HG03460 (cell line): Measurements from ENCODE around the gene DSTYK.
"Not testable (repeated sequence)": the region's sequence is repeated elsewhere in the genome, so short reads cannot be mapped to it uniquely, and the experiment has no call there.

Experiments used
- ATAC-seq: cut with Tn5 transposase; IDR thresholded peaks from one replicate; pipeline ENCODE4 v1.9.1; 2021; ENCODE audit not compliant: unreplicated experiment

Gene DSTYK

DNA sequence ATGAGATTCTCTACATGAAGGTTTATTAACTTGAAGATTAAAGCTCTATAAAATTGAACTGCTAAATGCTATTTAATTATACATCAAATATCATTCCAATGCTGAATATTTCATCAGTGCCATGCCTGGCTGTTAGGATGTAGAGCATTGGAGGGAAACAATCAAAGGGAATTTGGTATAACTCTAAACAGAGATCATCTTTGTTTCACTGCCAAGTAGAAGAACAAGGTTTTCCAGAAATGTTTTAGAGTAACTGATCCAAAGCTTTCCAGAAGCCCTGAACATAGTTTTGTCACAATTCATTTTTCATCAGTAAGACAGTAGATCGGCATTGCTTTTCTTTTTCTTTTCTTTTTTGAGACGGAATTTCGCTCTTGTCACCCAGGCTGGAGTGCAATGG lies 5.9 kb upstream of the DSTYK start:
- ATAC-seq, result no peak

DNA sequence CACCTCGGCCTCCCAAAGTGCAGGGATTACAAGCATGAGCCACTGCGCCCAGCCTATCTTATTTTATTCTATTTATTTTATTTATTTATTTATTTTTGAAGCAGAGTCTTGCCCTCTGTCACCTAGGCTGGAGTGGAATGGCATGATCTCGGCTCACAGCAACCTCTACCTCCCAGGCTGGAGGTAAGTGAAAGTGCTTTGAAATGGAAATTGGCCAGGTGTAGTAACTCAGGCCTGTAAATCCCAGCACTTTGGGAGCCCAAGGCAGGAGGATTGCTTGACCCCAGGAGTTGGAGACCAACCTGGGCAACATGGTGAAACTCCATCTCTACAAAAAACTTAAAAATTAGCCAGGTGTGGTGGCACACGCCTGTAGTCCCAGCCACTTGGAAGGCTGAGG lies 5.1 kb upstream of the DSTYK start:
- ATAC-seq, result no peak

DNA sequence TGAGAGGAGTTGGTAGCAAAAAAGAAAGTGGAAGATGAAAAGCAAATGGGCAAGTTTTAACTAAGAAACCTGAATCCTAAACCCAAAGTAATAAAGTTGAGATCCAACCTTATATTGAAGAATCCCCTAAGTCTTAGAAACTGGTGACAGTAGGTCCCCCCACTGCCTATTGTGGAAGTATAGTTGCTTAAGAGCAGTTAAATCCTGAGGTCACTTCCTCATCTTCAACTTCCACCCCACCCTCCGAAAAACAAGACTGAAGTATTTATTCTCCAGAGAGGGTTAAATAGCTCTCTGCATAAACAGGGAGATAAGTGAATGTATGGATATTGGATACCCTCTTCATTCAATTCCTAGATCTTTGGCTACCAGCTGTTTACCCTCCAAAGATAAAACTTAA lies 3.3 kb upstream of the DSTYK start:
- ATAC-seq, result no peak

DNA sequence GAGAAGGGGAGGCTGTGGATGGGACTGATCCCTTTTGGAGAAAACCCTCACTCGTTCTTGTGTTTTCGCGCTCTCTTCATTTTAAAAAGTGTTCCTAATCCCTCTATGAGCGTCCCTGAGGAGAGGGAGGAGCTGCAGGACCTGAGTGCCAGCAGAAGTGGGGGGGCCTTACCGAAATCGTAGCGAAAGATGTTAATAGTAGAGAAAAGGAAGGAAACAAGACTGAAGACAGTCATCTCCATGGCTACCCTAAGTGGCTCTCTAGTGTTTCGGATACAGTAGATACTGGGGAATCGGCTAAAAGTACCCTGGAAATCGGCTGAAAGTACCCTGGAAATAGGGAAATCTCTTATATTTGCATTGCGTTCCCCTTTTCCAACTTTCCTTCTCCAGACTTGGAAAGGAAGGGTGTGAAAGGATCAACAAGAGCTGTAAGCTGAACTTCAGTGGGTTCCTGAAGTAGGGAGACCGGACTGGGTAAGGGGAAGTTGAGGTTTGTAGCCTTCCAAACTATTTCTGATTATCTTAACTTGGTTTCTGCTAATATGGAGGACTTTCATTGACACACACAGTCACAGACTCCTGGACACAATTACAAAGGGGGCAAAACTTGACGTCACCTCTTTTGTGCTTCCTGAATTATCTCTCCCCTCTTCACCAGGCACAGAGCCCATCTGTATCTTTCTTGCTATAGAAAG lies 486 bp upstream of the DSTYK start:
- ATAC-seq, result peak; percentile 28

GRCh38 chr1:205210756-205211168 lies 740 bp downstream of the DSTYK start:
- ATAC-seq, result peak; percentile 10

GRCh38 chr1:205208811-205209210 lies 2.7 kb downstream of the DSTYK start:
- ATAC-seq, result no peak

- no peak for ATAC-seq
Observed at GRCh38 chr1:205205055-205205454, 6.4 kb downstream of the DSTYK start.

- ATAC-seq, result no peak
Observed at GRCh38 chr1:205204552-205204951, 7.0 kb downstream of the DSTYK start.

DNA sequence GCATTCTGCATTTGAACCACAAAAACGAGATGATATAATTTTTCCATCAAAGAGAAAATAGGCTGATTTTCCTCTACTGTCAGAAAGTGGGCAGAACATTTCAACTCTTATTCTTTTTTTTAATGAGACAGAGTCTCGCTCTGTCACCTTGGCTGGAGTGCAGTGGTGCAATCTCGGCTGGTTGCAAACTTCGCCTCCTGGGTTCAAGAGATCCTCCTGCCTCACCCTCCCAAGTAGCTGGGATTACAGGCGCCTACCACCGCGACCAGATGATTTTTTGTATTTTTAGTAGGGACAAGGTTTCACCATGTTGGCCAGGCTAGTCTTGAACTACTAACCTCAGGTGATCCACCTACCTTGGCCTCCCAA lies 11.6 kb downstream of the DSTYK start:
- ATAC-seq, result no peak

DNA sequence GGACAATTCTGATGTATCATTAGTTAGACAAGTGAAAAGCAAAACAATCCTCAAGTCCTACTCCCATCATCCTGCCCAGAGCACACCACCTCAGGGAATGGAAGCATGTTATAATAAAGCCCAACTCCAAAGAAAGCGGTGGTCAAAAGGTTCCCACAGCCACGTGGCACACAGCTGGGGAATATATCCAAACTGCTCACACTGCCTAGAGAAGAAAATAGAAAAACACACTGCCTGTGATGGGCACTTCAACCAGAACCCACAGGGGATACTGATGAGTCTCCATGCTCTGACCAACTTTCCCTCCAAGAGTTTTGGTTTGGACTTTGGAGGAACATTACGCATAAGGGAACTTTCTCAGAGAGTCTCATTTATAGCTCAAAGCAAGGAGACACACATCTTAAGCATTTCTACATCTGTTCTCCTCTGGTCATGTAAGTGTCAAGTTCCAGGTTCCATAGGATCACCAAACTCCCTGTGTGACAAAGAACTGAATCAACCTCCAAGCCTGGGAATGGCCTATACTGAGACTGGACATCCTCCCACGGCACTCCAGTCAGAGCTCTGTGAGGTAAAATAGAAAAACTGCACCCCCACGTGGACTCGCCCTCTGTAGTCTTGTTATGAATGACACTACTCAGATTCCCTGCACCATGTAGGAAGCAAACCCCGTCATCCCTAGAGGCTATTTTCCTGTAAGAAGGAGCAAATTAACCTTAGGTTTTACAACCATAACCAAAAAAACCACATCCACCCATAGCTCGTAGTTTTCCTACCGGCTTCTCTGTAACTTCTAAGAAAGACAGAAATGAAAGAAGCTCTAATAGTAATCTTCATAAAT lies 12.2 kb downstream of the DSTYK start:
- no peak for ATAC-seq

DNA sequence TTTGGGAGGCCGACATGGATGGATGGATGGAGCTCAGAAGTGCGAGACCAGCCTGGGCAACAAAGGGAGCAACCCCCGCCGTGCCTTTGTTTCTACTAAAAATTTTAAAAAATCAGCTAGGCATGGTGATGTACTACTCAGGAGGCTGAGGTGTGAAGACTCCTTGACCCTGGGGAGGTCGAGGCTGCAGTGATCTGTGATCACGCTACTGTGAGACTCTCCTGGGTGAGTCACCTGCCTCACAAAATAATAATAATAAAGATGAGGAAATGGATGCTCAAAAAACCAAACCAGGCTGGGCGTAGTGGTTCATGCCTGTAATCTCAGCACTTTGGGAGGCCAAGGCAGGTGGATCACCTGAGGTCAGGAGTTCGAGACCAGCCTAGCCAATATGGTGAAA lies 19.2 kb downstream of the DSTYK start:
- ATAC-seq, result no peak

GRCh38 chr1:205191622-205192021 lies 19.9 kb downstream of the DSTYK start:
- ATAC-seq, result no peak

GRCh38 chr1:205190845-205191577 lies 20.5 kb downstream of the DSTYK start:
- no peak for ATAC-seq

GRCh38 chr1:205189131-205189530 lies 22.4 kb downstream of the DSTYK start:
- no peak for ATAC-seq

DNA sequence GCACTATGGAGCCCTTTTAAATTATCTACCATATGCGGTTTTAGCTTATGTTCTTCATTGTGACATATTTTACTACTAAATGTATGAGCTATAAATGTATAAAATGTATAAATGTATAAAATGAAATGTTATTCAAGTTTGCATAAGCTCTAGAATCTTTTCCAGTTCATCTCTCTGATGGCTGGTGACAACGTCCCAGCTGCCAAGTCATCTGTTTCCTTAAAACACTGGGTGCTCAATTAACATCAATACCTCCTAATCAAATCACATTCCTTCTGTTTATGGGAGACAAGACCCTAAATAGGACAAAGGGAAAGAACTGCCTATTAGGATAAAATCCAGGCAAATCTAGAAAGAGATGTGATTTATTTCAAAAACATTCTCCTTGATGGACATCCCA lies 22.9 kb downstream of the DSTYK start:
- ATAC-seq, result no peak

- ATAC-seq, result no peak
Observed at GRCh38 chr1:205188098-205188497, 23.4 kb downstream of the DSTYK start.

DNA sequence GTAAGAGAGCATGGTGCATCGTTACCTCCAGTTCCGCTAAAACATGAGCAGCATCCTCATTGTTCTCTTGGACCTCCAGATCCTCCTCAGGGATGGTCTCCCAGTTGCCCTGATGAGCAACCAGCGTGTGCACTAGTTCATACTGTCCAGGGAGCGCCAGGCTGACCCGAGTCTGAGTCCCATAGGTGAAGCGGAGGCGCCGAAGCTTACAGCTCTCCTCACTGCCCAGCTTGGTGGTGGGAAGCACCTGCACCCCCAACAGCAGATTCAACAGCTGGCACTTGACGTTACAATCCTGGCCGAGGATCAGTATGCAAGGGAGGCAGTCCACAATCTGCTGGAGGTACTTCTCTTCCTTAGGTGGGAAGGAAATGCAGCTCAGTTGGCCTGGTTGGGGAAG lies 24.1 kb downstream of the DSTYK start:
- no peak for ATAC-seq

GRCh38 chr1:205186191-205186590 lies 25.3 kb downstream of the DSTYK start:
- no peak for ATAC-seq

DNA sequence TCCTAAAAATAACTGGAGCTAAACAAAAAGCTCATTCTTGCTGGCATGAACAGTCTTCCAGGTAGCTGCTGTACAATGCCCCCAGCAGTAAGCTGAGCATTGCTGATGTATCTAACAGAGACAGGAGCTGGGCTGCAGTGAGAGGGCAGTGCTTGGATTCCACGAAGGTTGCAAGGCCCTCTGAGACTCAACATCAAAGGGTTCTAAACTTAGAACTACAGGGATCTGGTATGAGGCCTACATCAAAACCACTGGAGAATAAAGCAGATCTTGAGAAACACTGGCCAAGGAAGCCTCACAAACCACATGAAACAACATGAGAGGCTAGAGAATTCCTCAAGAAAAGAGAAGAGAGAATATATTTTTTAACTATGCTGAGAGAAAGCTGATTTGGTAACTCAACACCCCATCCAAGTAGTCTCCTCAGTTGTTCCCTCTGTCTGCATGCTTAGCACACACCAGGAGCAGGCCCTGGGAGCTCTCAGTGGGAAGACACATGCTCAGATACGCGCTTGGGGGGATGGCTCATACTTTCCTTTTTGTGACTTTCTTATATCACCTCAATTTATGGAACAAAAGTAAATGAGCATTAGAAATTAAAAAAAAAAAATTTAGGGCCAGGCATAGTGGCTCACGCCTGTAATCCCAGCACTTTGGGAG lies 27.7 kb downstream of the DSTYK start:
- no peak for ATAC-seq

- ATAC-seq, result no peak
Observed at GRCh38 chr1:205182930-205183329, 28.6 kb downstream of the DSTYK start.

- not testable (repeated sequence) for ATAC-seq
Observed at GRCh38 chr1:205180331-205180730, 31.2 kb downstream of the DSTYK start.
